ENCODE measurements around the gene CD99. TPM values are rescaled to one million over a fixed set of nuclear protein-coding genes. Genes with fewer than 3 reads are reported as not detected.

The CD99 gene
- total RNA-seq, 1 donor from 2014 or later, result 282 TPM

DNA sequence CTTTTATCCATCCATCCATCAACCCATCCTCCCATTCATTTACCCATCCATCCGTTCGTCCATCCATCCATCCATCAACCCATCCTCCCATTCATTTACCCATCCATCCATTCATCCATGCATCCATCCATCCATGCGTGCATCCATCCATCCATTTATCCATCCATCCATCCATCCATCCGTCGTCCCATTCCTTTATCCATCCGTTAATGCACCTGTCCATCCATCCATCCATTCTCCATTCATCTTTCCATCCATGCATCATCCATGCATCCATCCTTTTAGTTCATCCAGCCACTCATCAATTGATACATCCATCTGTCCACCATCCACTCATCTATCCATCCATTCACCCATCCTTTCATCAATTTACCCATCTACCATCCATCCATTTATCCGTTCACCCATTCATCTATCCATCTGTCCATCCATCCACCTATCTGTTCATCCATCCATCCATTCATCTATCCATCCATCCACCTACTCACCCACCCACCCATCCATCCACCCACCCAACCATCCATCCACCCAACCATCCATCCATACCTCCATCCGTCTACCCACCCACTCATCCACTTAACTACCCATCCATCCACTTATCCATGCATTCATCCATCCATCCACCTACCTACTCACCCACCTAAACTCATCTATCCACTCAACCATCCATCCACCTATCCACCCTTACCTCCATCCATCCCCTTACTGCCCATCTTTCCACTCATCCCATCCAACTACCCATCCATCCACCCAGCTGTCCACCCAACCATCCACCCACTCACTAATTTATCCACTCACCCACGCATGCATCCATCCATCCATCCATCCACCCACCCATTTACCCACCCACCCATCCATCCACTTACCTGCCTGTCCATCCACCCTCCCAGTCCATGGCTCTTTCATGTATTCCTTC is 9.6 kb downstream of the CD99 start:
- DNase-seq (ENCODE audit: extremely low spot score in 2 of 2), result no peak
- Histone ChIP-seq H3K36me3 (no peaks in the 10 kb centered on the region), H3K4me1 (peaks cover 97% of the 10 kb centered on the region), H3K27ac (no peak overlapping the region), H3K9me3 (no peaks in the 10 kb centered on the region), H3K4me3 (no peak overlapping the region), H3K27me3 (no peaks in the 10 kb centered on the region)
- intact Hi-C loops (cut with DNase I), result no loop called here
- TF ChIP-seq CTCF (IDR thresholded peaks at IDR 0.05) (no peak), POLR2A (IDR thresholded peaks at IDR 0.05) (no peak), POLR2AphosphoS5 (IDR thresholded peaks at IDR 0.05; ENCODE audit: insufficient read depth in 1 of 2, low read depth in 1 of 2) (no peak)

DNA sequence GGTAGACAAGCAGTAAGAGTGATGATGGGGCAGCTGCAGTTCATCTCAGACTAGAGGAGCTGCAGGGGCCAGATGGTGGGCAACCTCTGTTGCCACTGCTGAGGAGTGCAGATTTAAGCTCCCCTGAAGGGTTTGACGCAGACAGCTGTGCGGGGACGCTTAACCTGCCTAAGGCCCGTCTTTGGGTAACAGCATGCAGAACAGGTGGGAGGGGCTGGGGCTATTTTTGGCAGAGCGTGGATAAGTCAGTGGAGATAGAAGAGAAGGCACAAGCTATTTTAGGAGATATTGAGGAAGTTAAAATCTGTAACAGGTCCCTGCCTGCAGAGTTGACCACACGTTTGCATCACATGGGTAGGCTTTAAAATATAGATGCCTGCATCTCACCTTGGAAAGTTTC is 10.5 kb downstream of the CD99 start:
- no peak for DNase-seq (ENCODE audit: extremely low spot score in 2 of 2)
- TF ChIP-seq POLR2A (IDR thresholded peaks at IDR 0.05) (no peak), CTCF (IDR thresholded peaks at IDR 0.05) (no peak), POLR2AphosphoS5 (IDR thresholded peaks at IDR 0.05; ENCODE audit: insufficient read depth in 1 of 2, low read depth in 1 of 2) (no peak)
- Histone ChIP-seq H3K4me3 (no peak overlapping the region), H3K4me1 (peaks cover 97% of the 10 kb centered on the region), H3K27me3 (no peaks in the 10 kb centered on the region), H3K9me3 (no peaks in the 10 kb centered on the region), H3K27ac (no peak overlapping the region), H3K36me3 (no peaks in the 10 kb centered on the region)
- intact Hi-C loops (cut with DNase I), result no loop called here

DNA sequence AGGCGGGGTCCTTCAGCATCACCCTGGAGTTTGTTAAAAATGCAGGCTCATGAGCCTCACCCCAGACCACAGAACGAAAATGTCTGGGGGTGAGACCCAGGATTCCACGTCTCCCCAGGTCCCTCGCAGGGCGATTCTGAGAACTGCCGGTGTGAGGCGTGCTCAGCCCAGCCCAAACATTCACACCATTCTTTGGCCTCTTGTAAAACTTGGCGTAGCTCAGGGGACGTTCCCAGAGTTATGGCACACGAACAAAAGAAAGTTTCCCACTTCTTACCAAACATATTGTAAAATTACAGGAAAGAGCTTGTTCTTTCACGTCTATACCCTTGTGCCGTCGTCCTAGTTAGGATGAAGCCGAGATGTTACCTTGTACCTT is 12.9 kb downstream of the CD99 start:
- peak overlapping the region; percentile 44 for H3K27ac ChIP-seq
- DNase-seq (ENCODE audit: extremely low spot score in 2 of 2), result no peak
- H3K4me3 ChIP-seq, result peak overlapping the region in 1 of 2 donors; percentile 32
- TF ChIP-seq POLR2A (IDR thresholded peaks at IDR 0.05) (no peak), POLR2AphosphoS5 (IDR thresholded peaks at IDR 0.05; ENCODE audit: insufficient read depth in 1 of 2, low read depth in 1 of 2) (peak in 1 of 2 donors; percentile 58), CTCF (IDR thresholded peaks at IDR 0.05) (no peak)
- no peaks in the 10 kb centered on the region for H3K9me3 ChIP-seq
- no peaks in the 10 kb centered on the region for H3K36me3 ChIP-seq
- intact Hi-C loops (cut with DNase I), result no loop called here
- H3K4me1 ChIP-seq, result peaks cover 97% of the 10 kb centered on the region
- no peaks in the 10 kb centered on the region for H3K27me3 ChIP-seq

- no peaks in the 10 kb centered on the region for H3K27me3 ChIP-seq
- DNase-seq (ENCODE audit: extremely low spot score in 2 of 2), result no peak
- TF ChIP-seq CTCF (IDR thresholded peaks at IDR 0.05) (no peak), POLR2A (IDR thresholded peaks at IDR 0.05) (no peak), POLR2AphosphoS5 (IDR thresholded peaks at IDR 0.05; ENCODE audit: insufficient read depth in 1 of 2, low read depth in 1 of 2) (no peak)
- no peak overlapping the region for H3K4me3 ChIP-seq
- intact Hi-C loops (cut with DNase I), result no loop called here
- peak overlapping the region; percentile 44 for H3K27ac ChIP-seq
- no peaks in the 10 kb centered on the region for H3K36me3 ChIP-seq
- H3K4me1 ChIP-seq, result peaks cover 97% of the 10 kb centered on the region
- H3K9me3 ChIP-seq, result no peaks in the 10 kb centered on the region
These were observed 14.1 kb downstream of the CD99 start for GRCh38 chrX:2705046-2705832.

Data from vagina (tissue), 2 donors.